BE2C (cell line): ENCODE data around the gene PTPRN2.

Experiments
- DNase-seq: peaks from one replicate; pipeline ENCODE4 v3.0.0-alpha.2; 2020
- H3K27me3 ChIP-seq: fragments of 250-450 bp; sonication (Bioruptor Pico); 2 replicates; pipeline ENCODE4 v1.5.1; 2020; ENCODE audit warnings: mild to moderate bottlenecking
- H3K36me3 ChIP-seq: fragments of 250-450 bp; sonication (Bioruptor Pico); 2 replicates; pipeline ENCODE4 v1.5.1; 2020; ENCODE audit warnings: mild to moderate bottlenecking
- H3K4me1 ChIP-seq: fragments of 250-450 bp; sonication (Bioruptor Pico); 2 replicates; pipeline ENCODE4 v1.5.1; 2020
- H3K4me3 ChIP-seq: 2 replicates; pipeline ENCODE4 v1.5.1; 2011; ENCODE audit warnings: low read depth, low read length
- H3K9me3 ChIP-seq: fragments of 250-450 bp; sonication (Bioruptor Pico); 2 replicates; pipeline ENCODE4 v1.5.1; 2020
- TF ChIP-seq, protein P1 (sequence below): IDR thresholded peaks from 2 replicates; pipeline ENCODE4 v1.5.1; 2012; ENCODE audit warnings: mild to moderate bottlenecking, low read depth, low read length

Gene PTPRN2

DNA sequence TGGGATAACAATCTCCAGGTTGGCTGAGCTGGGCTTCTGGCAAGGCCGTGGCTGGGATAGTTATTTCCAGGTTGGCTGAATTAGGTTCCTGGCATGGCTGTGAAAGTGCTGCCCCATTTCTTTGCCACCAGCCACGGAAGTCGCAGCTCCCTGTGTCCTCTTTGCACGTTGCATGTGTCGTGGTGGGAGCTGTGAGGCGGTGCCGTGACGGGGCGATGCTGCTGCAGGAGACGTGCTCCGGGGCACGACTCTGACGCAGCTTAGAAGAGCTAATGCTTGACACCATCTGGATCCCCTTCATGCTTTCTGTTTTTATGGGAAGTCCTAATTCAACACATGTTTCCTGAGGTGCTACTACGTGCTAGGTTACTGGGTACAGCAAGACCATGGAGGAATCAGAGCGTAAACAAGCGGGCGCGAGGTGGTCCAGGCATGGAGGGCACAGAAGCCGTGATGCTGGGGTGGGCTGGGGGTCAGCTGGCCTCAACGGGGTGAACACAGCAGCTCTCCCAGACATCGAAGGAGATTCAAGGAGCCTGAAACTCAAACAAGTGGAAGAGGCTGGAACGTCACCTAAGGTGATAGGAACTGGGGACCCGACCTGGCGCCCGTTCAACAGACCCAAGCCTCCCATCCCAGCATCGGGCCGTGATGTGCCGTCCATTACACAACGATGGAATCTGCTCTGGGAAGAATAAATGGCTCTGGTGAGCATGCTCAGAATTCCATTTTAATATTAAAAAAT, 843.7 kb downstream of the PTPRN2 start:
- no peaks in the 10 kb centered on the region for H3K36me3 ChIP-seq
- H3K4me1 ChIP-seq: no peaks in the 10 kb centered on the region
- no peak for DNase-seq
- H3K4me3 ChIP-seq: no peak overlapping the region
- no peaks in the 10 kb centered on the region for H3K9me3 ChIP-seq
- TF ChIP-seq, protein P1, sequence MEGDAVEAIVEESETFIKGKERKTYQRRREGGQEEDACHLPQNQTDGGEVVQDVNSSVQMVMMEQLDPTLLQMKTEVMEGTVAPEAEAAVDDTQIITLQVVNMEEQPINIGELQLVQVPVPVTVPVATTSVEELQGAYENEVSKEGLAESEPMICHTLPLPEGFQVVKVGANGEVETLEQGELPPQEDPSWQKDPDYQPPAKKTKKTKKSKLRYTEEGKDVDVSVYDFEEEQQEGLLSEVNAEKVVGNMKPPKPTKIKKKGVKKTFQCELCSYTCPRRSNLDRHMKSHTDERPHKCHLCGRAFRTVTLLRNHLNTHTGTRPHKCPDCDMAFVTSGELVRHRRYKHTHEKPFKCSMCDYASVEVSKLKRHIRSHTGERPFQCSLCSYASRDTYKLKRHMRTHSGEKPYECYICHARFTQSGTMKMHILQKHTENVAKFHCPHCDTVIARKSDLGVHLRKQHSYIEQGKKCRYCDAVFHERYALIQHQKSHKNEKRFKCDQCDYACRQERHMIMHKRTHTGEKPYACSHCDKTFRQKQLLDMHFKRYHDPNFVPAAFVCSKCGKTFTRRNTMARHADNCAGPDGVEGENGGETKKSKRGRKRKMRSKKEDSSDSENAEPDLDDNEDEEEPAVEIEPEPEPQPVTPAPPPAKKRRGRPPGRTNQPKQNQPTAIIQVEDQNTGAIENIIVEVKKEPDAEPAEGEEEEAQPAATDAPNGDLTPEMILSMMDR: no peak
- H3K27me3 ChIP-seq: no peaks in the 10 kb centered on the region

DNA sequence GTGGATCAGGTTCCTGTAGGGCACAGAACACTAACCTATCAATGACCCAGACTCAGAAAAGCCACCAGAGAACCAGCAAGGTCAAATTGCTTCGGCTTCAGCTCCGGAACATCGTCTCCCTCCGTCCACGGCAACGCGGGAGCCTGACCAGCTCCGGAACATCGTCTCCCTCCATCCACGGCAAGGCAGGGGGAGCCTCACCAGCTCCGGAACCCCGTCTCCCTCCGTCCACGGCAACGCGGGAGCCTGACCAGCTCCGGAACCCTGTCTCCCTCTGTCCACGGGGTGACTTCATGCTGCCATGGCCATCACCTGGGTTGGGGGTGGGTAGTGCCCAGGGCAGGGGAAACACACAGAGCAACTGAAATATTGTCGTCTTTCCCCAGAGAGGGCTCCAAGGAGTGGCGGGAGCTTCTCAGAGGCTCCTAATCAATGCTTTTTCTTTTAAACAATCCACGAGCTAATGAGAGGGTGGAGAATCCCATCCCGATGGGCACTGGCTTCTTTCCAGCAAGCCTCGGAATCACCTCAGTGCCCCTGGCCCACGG, 847.3 kb downstream of the PTPRN2 start:
- no peak for DNase-seq
- no peaks in the 10 kb centered on the region; the same call in 1 of the 2 replicates for H3K27me3 ChIP-seq
- no peaks in the 10 kb centered on the region for H3K36me3 ChIP-seq
- no peaks in the 10 kb centered on the region for H3K4me1 ChIP-seq
- H3K4me3 ChIP-seq: no peak overlapping the region
- H3K9me3 ChIP-seq: no peaks in the 10 kb centered on the region
- TF ChIP-seq, protein P1: no peak

DNA sequence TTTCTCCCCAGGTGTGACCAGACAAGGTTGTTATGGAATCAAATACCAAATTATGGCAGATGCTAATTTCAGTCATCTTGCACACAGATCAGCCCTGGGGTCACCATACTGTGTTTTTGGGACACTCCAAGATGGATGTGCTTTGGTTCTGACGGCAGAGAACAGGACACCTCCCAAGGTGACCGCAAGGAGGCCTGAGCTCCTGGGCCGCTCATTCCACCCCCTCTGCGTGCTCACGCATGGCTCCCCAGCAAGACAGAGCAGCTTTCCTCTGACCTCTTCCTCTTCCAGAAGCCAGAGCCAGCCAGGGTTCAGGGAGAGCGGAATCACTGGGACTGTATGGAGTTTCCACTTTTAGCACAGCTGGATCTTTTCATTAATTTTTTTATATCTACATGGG, 848.0 kb downstream of the PTPRN2 start:
- no peak for DNase-seq
- Histone ChIP-seq H3K27me3 (no peaks in the 10 kb centered on the region; the same call in 1 of the 2 replicates), H3K4me3 (no peak overlapping the region), H3K36me3 (no peaks in the 10 kb centered on the region), H3K9me3 (no peaks in the 10 kb centered on the region), H3K4me1 (no peaks in the 10 kb centered on the region)
- TF ChIP-seq, protein P1: no peak

DNA sequence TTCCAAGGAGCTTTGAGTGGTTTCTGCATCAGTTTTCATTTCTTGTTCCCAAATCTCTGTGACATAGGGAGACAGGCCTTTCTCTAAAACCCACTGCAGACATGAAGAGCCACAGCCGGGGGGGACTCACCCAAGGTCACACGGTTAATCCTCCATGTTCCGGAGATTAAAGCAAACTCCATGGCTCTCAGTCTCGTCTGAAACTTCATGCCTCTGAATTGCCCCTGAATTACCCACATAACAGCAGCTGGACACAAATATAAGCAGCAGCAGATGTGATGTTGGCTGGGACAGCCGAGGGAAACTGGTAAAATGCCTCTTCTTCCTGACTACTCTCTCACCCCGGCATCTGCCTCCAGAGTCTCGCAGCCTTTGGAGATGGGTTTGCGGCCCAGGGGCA, 848.6 kb downstream of the PTPRN2 start:
- TF ChIP-seq, protein P1: no peak
- H3K9me3 ChIP-seq: no peaks in the 10 kb centered on the region
- no peak overlapping the region for H3K4me3 ChIP-seq
- no peaks in the 10 kb centered on the region for H3K4me1 ChIP-seq
- no peaks in the 10 kb centered on the region; the same call in 1 of the 2 replicates for H3K27me3 ChIP-seq
- H3K36me3 ChIP-seq: no peaks in the 10 kb centered on the region
- no peak for DNase-seq

DNA sequence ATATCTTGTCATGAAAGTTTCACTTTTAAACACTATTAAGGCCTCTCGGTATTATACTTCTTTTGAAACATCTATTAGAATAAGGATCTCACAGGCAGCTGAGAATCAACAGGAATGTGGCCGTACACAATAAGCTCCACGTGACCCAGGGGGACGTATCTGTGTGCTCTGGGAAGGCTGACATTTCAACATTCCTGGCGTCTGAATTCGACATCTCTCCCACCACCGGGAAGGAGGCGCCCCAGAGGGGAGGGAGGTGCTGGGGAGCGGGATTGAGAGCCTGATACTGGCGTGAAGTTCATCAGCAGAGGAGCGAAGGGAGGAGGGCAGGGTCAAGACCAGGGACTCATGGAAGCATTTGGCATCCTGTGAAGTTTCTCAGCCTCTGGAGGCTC, 849.6 kb downstream of the PTPRN2 start:
- Histone ChIP-seq H3K4me3 (no peak overlapping the region), H3K27me3 (no peaks in the 10 kb centered on the region; the same call in 1 of the 2 replicates), H3K9me3 (no peaks in the 10 kb centered on the region), H3K36me3 (no peaks in the 10 kb centered on the region), H3K4me1 (no peaks in the 10 kb centered on the region)
- DNase-seq: no peak
- TF ChIP-seq, protein P1: no peak
